Stimulated activated naive CD4-positive, alpha-beta T cell (primary cell): ENCODE results near the gene SNRNP35.
A peak's percentile ranks its signal among the peaks of the same experiment; 100 is the strongest.
"Not testable (repeated sequence)": the region's sequence is repeated elsewhere in the genome, so short reads cannot be mapped to it uniquely, and the experiment has no call there.

Experiments used
- DNase-seq, 6 experiments: peaks; one replicate each; lab custom pipeline; 2025; lab: John Stamatoyannopoulos, UW

The SNRNP35 gene

GRCh38 chr12:123457980-123458779 is at the start of gene SNRNP35:
SNRNP35 (plus strand) TSS chr12:123458139; CDS start chr12:123465541, 7,402 bp downstream.
- peak; percentile 80 to 98 (median 86) for DNase-seq

- DNase-seq = not testable (repeated sequence)
Observed at GRCh38 chr12:123408619-123409018, 49.3 kb upstream of the SNRNP35 start.

GRCh38 chr12:123409284-123410040 is 48.5 kb upstream of the SNRNP35 start:
- not testable (repeated sequence) for DNase-seq

GRCh38 chr12:123410041-123410412 is 47.9 kb upstream of the SNRNP35 start:
- no peak for DNase-seq

- DNase-seq = no peak
Observed at GRCh38 chr12:123421314-123421713, 36.6 kb upstream of the SNRNP35 start.

GRCh38 chr12:123427036-123427769 is 30.7 kb upstream of the SNRNP35 start:
- peak in 1 of 6 experiments; percentile 18 for DNase-seq

GRCh38 chr12:123428591-123428990 is 29.3 kb upstream of the SNRNP35 start:
- no peak for DNase-seq

GRCh38 chr12:123429101-123429500 is 28.8 kb upstream of the SNRNP35 start:
- not testable (repeated sequence) for DNase-seq

- DNase-seq = not testable (repeated sequence)
Observed at GRCh38 chr12:123431951-123432817, 25.8 kb upstream of the SNRNP35 start.

- DNase-seq = no peak
Observed at GRCh38 chr12:123433615-123434014, 24.3 kb upstream of the SNRNP35 start.

GRCh38 chr12:123435636-123436016 is 22.3 kb upstream of the SNRNP35 start:
- DNase-seq = no peak

- peak; percentile 81 to 90 (median 86) for DNase-seq
Observed at GRCh38 chr12:123436017-123436964, 21.6 kb upstream of the SNRNP35 start, which contains the start of gene RILPL2. RILPL2 (minus strand) TSS chr12:123436684; CDS start chr12:123436420, 264 bp downstream.

GRCh38 chr12:123441523-123442164 is 16.3 kb upstream of the SNRNP35 start:
- no peak for DNase-seq

GRCh38 chr12:123442774-123443173 is 15.2 kb upstream of the SNRNP35 start:
- DNase-seq = no peak

GRCh38 chr12:123444092-123445026 is 13.6 kb upstream of the SNRNP35 start:
- DNase-seq = no peak

GRCh38 chr12:123445388-123446332 is 12.3 kb upstream of the SNRNP35 start:
- no peak for DNase-seq

GRCh38 chr12:123446333-123446713 is 11.6 kb upstream of the SNRNP35 start:
- DNase-seq = no peak
